ENCODE results near the gene FBXW4.

FBXW4 gene

GRCh38 chr10:101565936-101566332, 129.0 kb downstream of the FBXW4 start:
- H3K27ac ChIP-seq = no peak overlapping the region
- TF ChIP-seq CTCF (IDR thresholded peaks at IDR 0.05; ENCODE audit: low read depth, low read length, missing control alignments) = no peak
- DNase-seq = no peak
- no peaks in the 10 kb centered on the region for H3K27me3 ChIP-seq (replicated peaks)
- H3K36me3 ChIP-seq (replicated peaks) = no peaks in the 10 kb centered on the region
- in situ Hi-C loops (cut with HindIII; ENCODE audit: low pct_ligation_motif_present, low sequenced_read_pairs) = no loop called here
- H3K4me3 ChIP-seq (ENCODE audit: low read depth, low read length) = no peak overlapping the region

- Histone ChIP-seq H3K27ac (no peak overlapping the region), H3K27me3 (replicated peaks) (no peaks in the 10 kb centered on the region), H3K36me3 (replicated peaks) (no peaks in the 10 kb centered on the region), H3K4me3 (ENCODE audit: low read depth, low read length) (no peak overlapping the region)
- no peak for TF ChIP-seq CTCF (IDR thresholded peaks at IDR 0.05; ENCODE audit: low read depth, low read length, missing control alignments)
- DNase-seq = no peak
- in situ Hi-C loops (cut with HindIII; ENCODE audit: low pct_ligation_motif_present, low sequenced_read_pairs) = no loop called here
Observed at GRCh38 chr10:101565370-101565900, 129.5 kb downstream of the FBXW4 start.

GRCh38 chr10:101564490-101564991, 130.4 kb downstream of the FBXW4 start:
- H3K27me3 ChIP-seq (replicated peaks) = no peaks in the 10 kb centered on the region
- TF ChIP-seq CTCF (IDR thresholded peaks at IDR 0.05; ENCODE audit: low read depth, low read length, missing control alignments) = no peak
- no peaks in the 10 kb centered on the region for H3K36me3 ChIP-seq (replicated peaks)
- no peak overlapping the region for H3K27ac ChIP-seq
- no peak for DNase-seq
- in situ Hi-C loops (cut with HindIII; ENCODE audit: low pct_ligation_motif_present, low sequenced_read_pairs) = no loop called here
- no peak overlapping the region for H3K4me3 ChIP-seq (ENCODE audit: low read depth, low read length)

- DNase-seq = no peak
- Histone ChIP-seq H3K36me3 (replicated peaks) (no peaks in the 10 kb centered on the region), H3K27ac (no peak overlapping the region), H3K27me3 (replicated peaks) (no peaks in the 10 kb centered on the region), H3K4me3 (ENCODE audit: low read depth, low read length) (no peak overlapping the region)
- TF ChIP-seq CTCF (IDR thresholded peaks at IDR 0.05; ENCODE audit: low read depth, low read length, missing control alignments) = no peak
- in situ Hi-C loops (cut with HindIII; ENCODE audit: low pct_ligation_motif_present, low sequenced_read_pairs) = no loop called here
Observed at GRCh38 chr10:101563497-101564040, 131.4 kb downstream of the FBXW4 start.

GRCh38 chr10:101563007-101563406, 132.0 kb downstream of the FBXW4 start:
- Histone ChIP-seq H3K27me3 (replicated peaks) (no peaks in the 10 kb centered on the region), H3K36me3 (replicated peaks) (no peaks in the 10 kb centered on the region), H3K27ac (no peak overlapping the region), H3K4me3 (ENCODE audit: low read depth, low read length) (no peak overlapping the region)
- no peak for DNase-seq
- no peak for TF ChIP-seq CTCF (IDR thresholded peaks at IDR 0.05; ENCODE audit: low read depth, low read length, missing control alignments)
- in situ Hi-C loops (cut with HindIII; ENCODE audit: low pct_ligation_motif_present, low sequenced_read_pairs) = no loop called here

GRCh38 chr10:101562231-101562630, 132.7 kb downstream of the FBXW4 start:
- no peak overlapping the region for H3K27ac ChIP-seq
- DNase-seq = no peak
- no peaks in the 10 kb centered on the region for H3K36me3 ChIP-seq (replicated peaks)
- no peaks in the 10 kb centered on the region for H3K27me3 ChIP-seq (replicated peaks)
- in situ Hi-C loops (cut with HindIII; ENCODE audit: low pct_ligation_motif_present, low sequenced_read_pairs) = no loop called here
- H3K4me3 ChIP-seq (ENCODE audit: low read depth, low read length) = no peak overlapping the region
- TF ChIP-seq CTCF (IDR thresholded peaks at IDR 0.05; ENCODE audit: low read depth, low read length, missing control alignments) = no peak

Measured in brain microvascular endothelial cell (primary cell).